Measurements from ENCODE around the gene EIF5A2.
"Not testable (repeated sequence)": the region's sequence is repeated elsewhere in the genome, so short reads cannot be mapped to it uniquely, and the experiment has no call there.

EIF5A2 gene

DNA sequence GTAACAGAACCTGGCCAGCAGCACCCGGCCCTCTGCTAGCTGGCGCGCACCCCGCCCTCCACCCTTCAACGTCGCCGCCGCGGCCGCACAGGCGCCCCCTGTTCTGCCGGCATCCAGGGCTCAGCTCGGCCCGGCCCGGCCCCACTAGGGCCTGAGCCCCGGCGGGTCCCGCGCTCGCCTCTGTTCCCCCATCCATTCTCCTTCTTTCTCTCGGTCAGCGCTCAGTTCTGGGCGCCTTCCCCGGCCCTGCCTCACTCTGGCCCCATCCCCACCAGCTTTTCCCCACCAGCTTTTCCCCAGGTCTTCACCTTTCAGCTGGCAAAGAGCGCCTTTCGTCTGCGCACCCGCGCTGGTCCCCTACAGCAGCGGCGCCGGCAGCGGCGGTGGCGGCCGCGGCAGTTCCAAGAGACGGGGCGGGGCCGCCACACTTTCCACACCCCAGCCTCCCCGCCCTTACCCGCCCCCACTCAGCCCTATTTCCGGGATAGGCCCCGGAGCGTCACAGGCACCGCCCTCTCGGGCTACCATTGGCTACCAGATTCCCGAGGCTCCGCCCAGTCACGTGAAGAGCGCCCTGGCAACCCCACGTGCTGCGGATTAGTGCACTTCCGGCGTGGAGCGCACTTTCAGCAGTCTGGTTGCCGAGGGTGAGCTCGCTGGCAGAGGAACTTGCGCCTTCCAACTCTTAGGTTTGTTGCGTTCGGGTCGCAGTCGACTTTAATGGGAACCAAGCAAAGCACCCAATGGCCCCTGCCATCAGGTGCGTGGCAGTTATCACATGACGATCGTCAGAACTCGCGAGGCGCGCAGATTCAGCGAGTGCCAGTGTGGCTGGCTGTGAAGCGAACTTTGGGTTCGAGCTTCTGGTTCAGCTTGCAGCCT is at the start of gene EIF5A2:
EIF5A2 (minus strand) TSS at position 403 of the 882 bp plus-strand sequence. CDS start 831 bp downstream, outside the sequence.
- Histone ChIP-seq H3K27ac (ENCODE audit: low read depth, low read length) (no peak within 1 kb of the TSS), H3K27me3 (ENCODE audit: control insufficient read depth, insufficient read depth, low read length) (peaks cover 26% of the 10 kb centered on the region), H3K9ac (ENCODE audit: low read length) (peak within 1 kb of the TSS; percentile 63), H3K4me3 (ENCODE audit: low read depth, low read length) (peak within 1 kb of the TSS; percentile 81), H3K36me3 (ENCODE audit: control insufficient read depth, insufficient read depth, low read length) (no peaks in the 10 kb centered on the region), H3K4me1 (ENCODE audit: control insufficient read depth, insufficient read depth, low read length) (peaks cover 7% of the 10 kb centered on the region), H3K9me3 (ENCODE audit: control insufficient read depth, insufficient read depth, low read depth, low read length) (peaks cover 22% of the 10 kb centered on the region)

DNA sequence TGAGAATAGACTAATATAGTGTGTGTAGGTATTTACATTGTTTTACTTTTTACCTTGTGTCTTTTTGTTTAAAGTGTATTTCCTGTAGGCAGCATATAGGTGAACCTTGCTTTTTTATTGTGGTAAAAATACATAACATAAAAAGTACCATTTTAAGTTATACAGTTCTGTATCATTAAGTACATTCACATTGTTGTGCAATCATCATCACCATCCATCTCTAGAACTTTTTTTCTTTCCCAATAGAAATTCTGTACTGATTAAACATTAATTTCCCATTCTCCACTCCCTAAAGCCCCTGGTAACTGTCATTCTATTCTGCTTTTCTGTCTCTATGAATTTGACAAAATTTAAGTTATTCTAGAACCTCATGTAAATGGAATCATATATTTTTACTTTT is 48.2 kb upstream of the EIF5A2 start:
- no peak overlapping the region for H3K9ac ChIP-seq (ENCODE audit: low read length)
- no peaks in the 10 kb centered on the region for H3K27me3 ChIP-seq (ENCODE audit: control insufficient read depth, insufficient read depth, low read length)
- H3K9me3 ChIP-seq (ENCODE audit: control insufficient read depth, insufficient read depth, low read depth, low read length): no peaks in the 10 kb centered on the region
- no peaks in the 10 kb centered on the region for H3K36me3 ChIP-seq (ENCODE audit: control insufficient read depth, insufficient read depth, low read length)
- H3K4me3 ChIP-seq (ENCODE audit: low read depth, low read length): no peak overlapping the region
- peaks cover 7% of the 10 kb centered on the region; the same call in 1 of the 2 replicates for H3K4me1 ChIP-seq (ENCODE audit: control insufficient read depth, insufficient read depth, low read length)
- no peak overlapping the region for H3K27ac ChIP-seq (ENCODE audit: low read depth, low read length)

DNA sequence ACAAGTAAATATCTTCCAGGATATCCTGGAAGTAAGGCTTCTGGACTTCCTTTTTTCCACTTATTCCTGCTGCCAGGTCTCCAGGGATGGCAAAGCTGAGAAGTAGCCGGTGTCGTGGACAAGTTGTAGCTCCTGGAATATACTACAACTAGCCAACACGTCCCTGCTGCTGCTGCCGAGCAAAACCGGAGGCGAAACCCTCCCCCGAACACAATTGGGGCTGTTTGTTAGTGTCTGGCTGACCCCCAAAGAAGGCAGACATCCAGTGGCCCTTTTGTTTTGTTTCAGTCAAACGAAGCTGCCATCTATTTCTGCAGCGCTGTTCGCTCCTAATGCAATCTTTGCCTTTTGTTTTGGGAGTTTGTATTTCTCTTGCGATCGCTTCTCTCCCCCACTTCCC is 45.3 kb upstream of the EIF5A2 start:
- Histone ChIP-seq H3K9ac (ENCODE audit: low read length) (no peak overlapping the region), H3K4me1 (ENCODE audit: control insufficient read depth, insufficient read depth, low read length) (peaks cover 7% of the 10 kb centered on the region; the same call in 1 of the 2 replicates), H3K9me3 (ENCODE audit: control insufficient read depth, insufficient read depth, low read depth, low read length) (no peaks in the 10 kb centered on the region), H3K27ac (ENCODE audit: low read depth, low read length) (no peak overlapping the region), H3K4me3 (ENCODE audit: low read depth, low read length) (no peak overlapping the region), H3K36me3 (ENCODE audit: control insufficient read depth, insufficient read depth, low read length) (no peaks in the 10 kb centered on the region), H3K27me3 (ENCODE audit: control insufficient read depth, insufficient read depth, low read length) (no peaks in the 10 kb centered on the region)

DNA sequence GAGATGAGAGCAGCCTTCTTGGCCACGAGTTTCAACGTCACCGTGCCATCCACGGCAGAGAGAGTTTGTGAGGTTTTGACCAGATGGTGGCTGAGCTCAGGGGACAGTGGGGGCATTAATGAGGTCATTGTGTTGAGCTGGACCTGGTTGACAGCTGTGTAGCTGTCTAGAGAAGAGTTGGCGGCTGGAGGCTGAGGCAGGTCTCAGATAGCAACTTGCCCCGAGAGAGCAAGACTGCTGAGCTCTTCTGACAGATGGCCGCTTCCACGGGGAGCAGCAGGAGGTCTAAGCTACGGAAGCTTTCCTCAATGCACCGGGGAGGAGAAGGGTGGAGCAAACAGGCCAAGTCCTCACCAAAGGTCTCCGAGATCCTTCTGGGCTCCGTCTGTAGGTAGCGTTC is 44.8 kb upstream of the EIF5A2 start:
- no peak overlapping the region for H3K4me3 ChIP-seq (ENCODE audit: low read depth, low read length)
- H3K27ac ChIP-seq (ENCODE audit: low read depth, low read length): no peak overlapping the region
- no peaks in the 10 kb centered on the region for H3K9me3 ChIP-seq (ENCODE audit: control insufficient read depth, insufficient read depth, low read depth, low read length)

DNA sequence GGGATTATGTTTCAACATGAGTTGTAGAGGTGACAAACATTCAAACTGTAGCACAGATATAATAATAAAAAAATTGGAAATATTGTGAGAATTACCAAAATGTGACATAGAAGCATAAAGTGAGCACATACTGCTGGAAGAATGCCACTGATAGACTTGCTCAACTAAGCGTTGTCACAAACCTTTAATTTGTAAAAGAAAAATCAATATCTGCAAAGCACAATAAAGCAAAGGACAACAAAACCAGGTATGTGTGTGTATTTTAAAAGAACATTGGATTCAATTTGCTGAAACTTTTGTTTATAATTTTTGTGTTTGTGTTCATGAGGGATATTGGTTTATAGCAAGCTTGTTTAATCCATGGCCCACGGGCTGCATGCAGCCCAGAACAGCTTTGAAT is 40.8 kb upstream of the EIF5A2 start:
- Histone ChIP-seq H3K4me3 (ENCODE audit: low read depth, low read length) (no peak overlapping the region), H3K27ac (ENCODE audit: low read depth, low read length) (no peak overlapping the region), H3K36me3 (ENCODE audit: control insufficient read depth, insufficient read depth, low read length) (no peaks in the 10 kb centered on the region), H3K27me3 (ENCODE audit: control insufficient read depth, insufficient read depth, low read length) (no peaks in the 10 kb centered on the region), H3K9ac (ENCODE audit: low read length) (no peak overlapping the region), H3K9me3 (ENCODE audit: control insufficient read depth, insufficient read depth, low read depth, low read length) (peaks cover 16% of the 10 kb centered on the region), H3K4me1 (ENCODE audit: control insufficient read depth, insufficient read depth, low read length) (peaks cover 7% of the 10 kb centered on the region; the same call in 1 of the 2 replicates)

More for the DNA sequence above, 44.8 kb upstream of the EIF5A2 start:
- Histone ChIP-seq H3K36me3 (ENCODE audit: control insufficient read depth, insufficient read depth, low read length) (no peaks in the 10 kb centered on the region), H3K27me3 (ENCODE audit: control insufficient read depth, insufficient read depth, low read length) (no peaks in the 10 kb centered on the region), H3K9ac (ENCODE audit: low read length) (no peak overlapping the region), H3K4me1 (ENCODE audit: control insufficient read depth, insufficient read depth, low read length) (peaks cover 7% of the 10 kb centered on the region; the same call in 1 of the 2 replicates)

DNA sequence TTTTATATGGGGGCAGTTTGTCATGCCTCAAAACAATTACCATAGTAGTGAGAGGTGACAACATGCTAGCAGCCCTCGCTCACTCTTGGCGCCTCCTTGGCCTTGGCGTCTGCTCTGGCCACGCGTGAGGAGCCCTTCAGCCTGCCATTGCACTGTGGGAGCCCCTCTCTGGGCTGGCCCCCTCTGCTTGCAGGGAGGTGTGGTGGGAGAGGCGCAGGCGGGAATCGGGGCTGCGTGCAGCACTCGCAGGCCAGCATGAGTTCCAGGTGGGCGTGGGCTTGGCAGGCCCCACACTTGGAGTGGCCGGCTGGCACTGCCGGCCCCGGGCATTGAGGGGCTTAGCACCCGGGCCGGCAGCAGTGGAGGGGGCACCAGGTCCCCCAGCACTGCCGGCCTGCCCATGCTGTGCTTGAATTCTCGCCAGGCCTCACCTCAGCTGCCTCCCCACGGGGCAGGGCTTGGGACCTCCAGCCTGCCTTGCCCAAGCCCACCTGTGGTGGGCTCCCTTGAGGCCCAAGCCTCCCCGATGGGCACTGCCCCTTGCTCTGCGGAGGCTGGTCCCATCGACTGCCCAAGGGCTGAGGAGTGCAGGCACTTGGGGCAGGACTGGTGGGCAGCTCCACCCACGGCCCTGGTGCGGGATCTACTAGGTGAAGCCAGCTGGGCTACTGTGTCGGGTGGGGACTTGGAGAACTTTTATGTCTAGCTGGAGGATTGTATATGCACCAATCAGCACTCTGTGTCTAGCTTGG is 38.8 kb upstream of the EIF5A2 start:
- H3K9me3 ChIP-seq (ENCODE audit: control insufficient read depth, insufficient read depth, low read depth, low read length): peaks cover 21% of the 10 kb centered on the region
- no peaks in the 10 kb centered on the region for H3K36me3 ChIP-seq (ENCODE audit: control insufficient read depth, insufficient read depth, low read length)
- H3K27ac ChIP-seq (ENCODE audit: low read depth, low read length): no peak overlapping the region
- no peaks in the 10 kb centered on the region for H3K4me1 ChIP-seq (ENCODE audit: control insufficient read depth, insufficient read depth, low read length)
- no peak overlapping the region for H3K4me3 ChIP-seq (ENCODE audit: low read depth, low read length)
- no peak overlapping the region for H3K9ac ChIP-seq (ENCODE audit: low read length)
- no peaks in the 10 kb centered on the region for H3K27me3 ChIP-seq (ENCODE audit: control insufficient read depth, insufficient read depth, low read length)

DNA sequence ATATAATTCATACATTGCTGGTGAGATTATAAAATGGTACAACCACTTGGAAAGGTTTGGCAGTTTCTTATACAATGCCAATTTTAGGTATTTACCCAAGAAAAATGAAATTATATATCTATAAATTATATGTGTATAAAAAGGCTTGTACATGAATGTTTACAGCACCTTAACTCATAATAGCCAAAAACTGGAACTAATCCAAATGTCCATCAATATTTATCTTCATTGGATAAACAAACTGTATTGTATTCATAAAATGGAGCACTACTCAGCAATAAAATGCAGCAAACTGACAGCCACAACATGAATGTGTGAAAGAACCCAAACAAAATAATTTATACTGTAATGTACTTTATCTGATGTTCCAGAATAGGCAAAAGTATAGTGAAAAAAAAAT is 33.6 kb upstream of the EIF5A2 start:
- Histone ChIP-seq H3K36me3 (ENCODE audit: control insufficient read depth, insufficient read depth, low read length) (no peaks in the 10 kb centered on the region), H3K9me3 (ENCODE audit: control insufficient read depth, insufficient read depth, low read depth, low read length) (peaks cover 42% of the 10 kb centered on the region), H3K4me3 (ENCODE audit: low read depth, low read length) (no peak overlapping the region), H3K27me3 (ENCODE audit: control insufficient read depth, insufficient read depth, low read length) (no peaks in the 10 kb centered on the region), H3K27ac (ENCODE audit: low read depth, low read length) (no peak overlapping the region), H3K4me1 (ENCODE audit: control insufficient read depth, insufficient read depth, low read length) (no peaks in the 10 kb centered on the region), H3K9ac (ENCODE audit: low read length) (no peak overlapping the region)

DNA sequence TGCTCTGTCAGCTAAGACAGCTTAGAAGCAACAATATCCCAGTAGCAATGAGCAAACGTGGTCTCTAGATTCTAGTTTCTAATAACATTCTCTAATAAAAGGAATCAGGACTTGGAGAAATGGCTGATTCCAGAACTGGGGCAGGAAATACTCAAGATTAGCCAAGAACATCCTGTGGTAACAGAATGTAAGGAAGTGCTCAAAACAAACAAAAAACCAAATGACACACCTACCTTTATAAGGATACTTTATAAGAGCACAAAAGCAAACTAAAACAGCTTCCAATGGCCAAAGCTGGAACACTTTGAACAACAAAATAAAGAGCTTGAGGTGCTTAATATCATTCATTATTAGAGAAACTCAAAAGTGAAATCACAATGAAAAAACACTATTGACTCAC is 33.1 kb upstream of the EIF5A2 start:
- Histone ChIP-seq H3K4me3 (ENCODE audit: low read depth, low read length) (no peak overlapping the region), H3K27me3 (ENCODE audit: control insufficient read depth, insufficient read depth, low read length) (no peaks in the 10 kb centered on the region), H3K9me3 (ENCODE audit: control insufficient read depth, insufficient read depth, low read depth, low read length) (peaks cover 38% of the 10 kb centered on the region), H3K27ac (ENCODE audit: low read depth, low read length) (no peak overlapping the region), H3K36me3 (ENCODE audit: control insufficient read depth, insufficient read depth, low read length) (no peaks in the 10 kb centered on the region), H3K4me1 (ENCODE audit: control insufficient read depth, insufficient read depth, low read length) (no peaks in the 10 kb centered on the region), H3K9ac (ENCODE audit: low read length) (no peak overlapping the region)

DNA sequence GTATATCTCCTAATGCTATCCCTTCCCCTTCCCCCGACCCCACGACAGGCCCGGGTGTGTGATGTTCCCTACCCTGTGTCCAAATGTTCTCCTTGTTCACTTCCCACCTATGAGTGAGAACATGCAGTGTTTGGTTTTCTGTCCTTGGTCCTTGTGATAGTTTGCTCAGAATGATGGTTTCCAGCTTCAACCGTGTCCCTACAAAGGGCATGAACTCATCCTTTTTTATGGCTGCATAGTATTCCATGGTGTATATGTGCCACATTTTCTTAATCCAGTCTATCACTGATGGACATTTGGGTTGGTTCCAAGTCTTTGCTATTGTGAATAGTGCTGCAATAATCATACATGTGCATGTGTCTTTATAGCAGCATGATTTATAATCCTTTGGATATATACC is 24.6 kb upstream of the EIF5A2 start:
- H3K4me3 ChIP-seq (ENCODE audit: low read depth, low read length); H3K27me3 ChIP-seq (ENCODE audit: control insufficient read depth, insufficient read depth, low read length); H3K4me1 ChIP-seq (ENCODE audit: control insufficient read depth, insufficient read depth, low read length); H3K9me3 ChIP-seq (ENCODE audit: control insufficient read depth, insufficient read depth, low read depth, low read length); H3K9ac ChIP-seq (ENCODE audit: low read length); H3K27ac ChIP-seq (ENCODE audit: low read depth, low read length); H3K36me3 ChIP-seq (ENCODE audit: control insufficient read depth, insufficient read depth, low read length): not testable (repeated sequence)

DNA sequence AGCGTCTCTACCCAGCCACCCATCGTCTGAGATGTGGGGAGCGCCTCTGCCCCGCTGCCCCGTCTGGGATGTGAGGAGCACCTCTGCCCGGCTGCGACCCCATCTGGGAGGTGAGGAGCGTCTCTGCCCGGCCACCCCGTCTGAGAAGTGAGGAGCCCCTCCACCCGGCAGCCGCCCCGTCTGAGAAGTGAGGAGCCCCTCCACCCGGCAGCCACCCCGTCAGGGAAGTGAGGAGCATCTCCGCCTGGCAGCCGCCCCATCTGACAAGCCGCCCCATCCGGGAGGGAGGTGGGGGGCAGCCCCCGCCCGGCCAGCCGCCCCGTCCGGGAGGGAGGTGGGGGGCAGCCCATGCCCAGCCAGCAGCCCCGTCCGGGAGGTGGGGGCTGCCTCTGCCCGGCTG is 15.1 kb upstream of the EIF5A2 start:
- not testable (repeated sequence) for H3K36me3 ChIP-seq (ENCODE audit: control insufficient read depth, insufficient read depth, low read length); H3K27me3 ChIP-seq (ENCODE audit: control insufficient read depth, insufficient read depth, low read length); H3K4me3 ChIP-seq (ENCODE audit: low read depth, low read length); H3K4me1 ChIP-seq (ENCODE audit: control insufficient read depth, insufficient read depth, low read length); H3K9ac ChIP-seq (ENCODE audit: low read length); H3K27ac ChIP-seq (ENCODE audit: low read depth, low read length)
- H3K9me3 ChIP-seq (ENCODE audit: control insufficient read depth, insufficient read depth, low read depth, low read length): peaks cover 31% of the 10 kb centered on the region

DNA sequence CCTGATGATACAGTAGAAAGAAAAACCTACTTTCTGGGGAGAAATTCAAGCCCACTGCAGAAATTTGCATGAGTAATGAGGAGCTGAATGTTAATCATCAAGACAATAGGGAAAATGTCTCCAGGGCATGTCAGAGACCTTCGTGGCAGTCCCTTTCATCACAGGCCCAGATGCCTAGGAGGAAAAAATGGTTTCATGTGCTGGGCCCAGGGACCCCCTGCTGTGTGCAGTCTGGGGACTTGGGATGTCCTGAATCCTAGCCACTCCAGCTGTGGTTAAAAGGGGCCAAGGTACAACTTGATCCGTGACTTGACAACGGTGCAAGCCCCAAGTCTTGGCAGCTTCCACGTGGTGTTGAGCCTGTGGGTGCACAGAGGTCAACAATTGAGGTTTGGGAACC is 10.3 kb upstream of the EIF5A2 start:
- no peaks in the 10 kb centered on the region for H3K36me3 ChIP-seq (ENCODE audit: control insufficient read depth, insufficient read depth, low read length)
- H3K4me1 ChIP-seq (ENCODE audit: control insufficient read depth, insufficient read depth, low read length): no peaks in the 10 kb centered on the region
- no peak overlapping the region for H3K27ac ChIP-seq (ENCODE audit: low read depth, low read length)
- no peaks in the 10 kb centered on the region for H3K27me3 ChIP-seq (ENCODE audit: control insufficient read depth, insufficient read depth, low read length)
- H3K9me3 ChIP-seq (ENCODE audit: control insufficient read depth, insufficient read depth, low read depth, low read length): peaks cover 44% of the 10 kb centered on the region
- H3K9ac ChIP-seq (ENCODE audit: low read length): no peak overlapping the region
- H3K4me3 ChIP-seq (ENCODE audit: low read depth, low read length): no peak overlapping the region

All from HUES6 (cell line).